Measurements from ENCODE around the gene TRMT61B. TPM values are rescaled to one million over a fixed set of nuclear protein-coding genes. Genes with fewer than 3 reads are reported as not detected.

TRMT61B gene
- total RNA-seq, 1 experiment from 2014 or later, result 24.0 TPM

DNA sequence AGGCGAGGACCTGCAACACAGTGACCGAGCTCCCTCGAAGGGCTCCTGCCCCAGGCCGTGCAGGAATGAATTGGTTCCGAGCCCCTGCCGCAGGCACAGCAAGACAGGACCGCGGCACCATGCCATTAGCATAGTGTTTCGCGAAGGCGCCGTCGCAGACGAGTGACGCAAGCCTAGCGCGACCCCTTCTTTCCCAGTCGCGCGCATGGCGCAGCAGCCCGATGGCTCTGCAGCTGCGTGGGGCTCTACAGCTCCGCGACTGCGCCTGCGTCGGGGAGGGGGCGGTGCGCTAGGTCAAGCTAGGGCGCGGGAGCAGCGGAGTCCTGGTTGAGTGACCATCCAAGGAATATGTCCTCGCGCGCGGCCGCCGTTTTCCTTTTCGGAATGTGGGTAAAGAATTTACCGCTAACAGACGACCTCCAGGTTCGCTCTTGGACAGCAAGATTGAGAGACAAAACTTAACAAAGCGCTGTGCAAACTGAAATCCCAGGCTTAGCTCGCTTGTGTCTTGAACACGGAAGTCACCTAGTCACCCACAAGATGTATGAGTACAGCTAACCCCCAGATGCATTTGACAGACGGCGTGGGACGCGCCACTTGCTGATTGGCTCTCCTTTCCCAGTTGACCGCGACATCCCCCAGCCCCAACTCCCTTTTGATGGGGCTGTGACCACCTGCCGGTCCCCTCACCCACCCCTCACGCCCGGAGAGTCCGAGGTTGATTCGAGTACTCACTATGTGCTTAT is at the start of gene TRMT61B (continued):
- TF ChIP-seq, protein P1, sequence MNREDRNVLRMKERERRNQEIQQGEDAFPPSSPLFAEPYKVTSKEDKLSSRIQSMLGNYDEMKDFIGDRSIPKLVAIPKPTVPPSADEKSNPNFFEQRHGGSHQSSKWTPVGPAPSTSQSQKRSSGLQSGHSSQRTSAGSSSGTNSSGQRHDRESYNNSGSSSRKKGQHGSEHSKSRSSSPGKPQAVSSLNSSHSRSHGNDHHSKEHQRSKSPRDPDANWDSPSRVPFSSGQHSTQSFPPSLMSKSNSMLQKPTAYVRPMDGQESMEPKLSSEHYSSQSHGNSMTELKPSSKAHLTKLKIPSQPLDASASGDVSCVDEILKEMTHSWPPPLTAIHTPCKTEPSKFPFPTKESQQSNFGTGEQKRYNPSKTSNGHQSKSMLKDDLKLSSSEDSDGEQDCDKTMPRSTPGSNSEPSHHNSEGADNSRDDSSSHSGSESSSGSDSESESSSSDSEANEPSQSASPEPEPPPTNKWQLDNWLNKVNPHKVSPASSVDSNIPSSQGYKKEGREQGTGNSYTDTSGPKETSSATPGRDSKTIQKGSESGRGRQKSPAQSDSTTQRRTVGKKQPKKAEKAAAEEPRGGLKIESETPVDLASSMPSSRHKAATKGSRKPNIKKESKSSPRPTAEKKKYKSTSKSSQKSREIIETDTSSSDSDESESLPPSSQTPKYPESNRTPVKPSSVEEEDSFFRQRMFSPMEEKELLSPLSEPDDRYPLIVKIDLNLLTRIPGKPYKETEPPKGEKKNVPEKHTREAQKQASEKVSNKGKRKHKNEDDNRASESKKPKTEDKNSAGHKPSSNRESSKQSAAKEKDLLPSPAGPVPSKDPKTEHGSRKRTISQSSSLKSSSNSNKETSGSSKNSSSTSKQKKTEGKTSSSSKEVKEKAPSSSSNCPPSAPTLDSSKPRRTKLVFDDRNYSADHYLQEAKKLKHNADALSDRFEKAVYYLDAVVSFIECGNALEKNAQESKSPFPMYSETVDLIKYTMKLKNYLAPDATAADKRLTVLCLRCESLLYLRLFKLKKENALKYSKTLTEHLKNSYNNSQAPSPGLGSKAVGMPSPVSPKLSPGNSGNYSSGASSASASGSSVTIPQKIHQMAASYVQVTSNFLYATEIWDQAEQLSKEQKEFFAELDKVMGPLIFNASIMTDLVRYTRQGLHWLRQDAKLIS (CRISPR knock-in tag; IDR thresholded peaks at IDR 0.05; ENCODE audit: borderline replicate concordance), result no peak; the same call in 1 of the 2 replicates
- no peak for TF ChIP-seq ZNF416 (CRISPR knock-in tag; IDR thresholded peaks at IDR 0.05)
- no peak for TF ChIP-seq ZNF121 (CRISPR knock-in tag; IDR thresholded peaks at IDR 0.05)
- TF ChIP-seq, protein P2, sequence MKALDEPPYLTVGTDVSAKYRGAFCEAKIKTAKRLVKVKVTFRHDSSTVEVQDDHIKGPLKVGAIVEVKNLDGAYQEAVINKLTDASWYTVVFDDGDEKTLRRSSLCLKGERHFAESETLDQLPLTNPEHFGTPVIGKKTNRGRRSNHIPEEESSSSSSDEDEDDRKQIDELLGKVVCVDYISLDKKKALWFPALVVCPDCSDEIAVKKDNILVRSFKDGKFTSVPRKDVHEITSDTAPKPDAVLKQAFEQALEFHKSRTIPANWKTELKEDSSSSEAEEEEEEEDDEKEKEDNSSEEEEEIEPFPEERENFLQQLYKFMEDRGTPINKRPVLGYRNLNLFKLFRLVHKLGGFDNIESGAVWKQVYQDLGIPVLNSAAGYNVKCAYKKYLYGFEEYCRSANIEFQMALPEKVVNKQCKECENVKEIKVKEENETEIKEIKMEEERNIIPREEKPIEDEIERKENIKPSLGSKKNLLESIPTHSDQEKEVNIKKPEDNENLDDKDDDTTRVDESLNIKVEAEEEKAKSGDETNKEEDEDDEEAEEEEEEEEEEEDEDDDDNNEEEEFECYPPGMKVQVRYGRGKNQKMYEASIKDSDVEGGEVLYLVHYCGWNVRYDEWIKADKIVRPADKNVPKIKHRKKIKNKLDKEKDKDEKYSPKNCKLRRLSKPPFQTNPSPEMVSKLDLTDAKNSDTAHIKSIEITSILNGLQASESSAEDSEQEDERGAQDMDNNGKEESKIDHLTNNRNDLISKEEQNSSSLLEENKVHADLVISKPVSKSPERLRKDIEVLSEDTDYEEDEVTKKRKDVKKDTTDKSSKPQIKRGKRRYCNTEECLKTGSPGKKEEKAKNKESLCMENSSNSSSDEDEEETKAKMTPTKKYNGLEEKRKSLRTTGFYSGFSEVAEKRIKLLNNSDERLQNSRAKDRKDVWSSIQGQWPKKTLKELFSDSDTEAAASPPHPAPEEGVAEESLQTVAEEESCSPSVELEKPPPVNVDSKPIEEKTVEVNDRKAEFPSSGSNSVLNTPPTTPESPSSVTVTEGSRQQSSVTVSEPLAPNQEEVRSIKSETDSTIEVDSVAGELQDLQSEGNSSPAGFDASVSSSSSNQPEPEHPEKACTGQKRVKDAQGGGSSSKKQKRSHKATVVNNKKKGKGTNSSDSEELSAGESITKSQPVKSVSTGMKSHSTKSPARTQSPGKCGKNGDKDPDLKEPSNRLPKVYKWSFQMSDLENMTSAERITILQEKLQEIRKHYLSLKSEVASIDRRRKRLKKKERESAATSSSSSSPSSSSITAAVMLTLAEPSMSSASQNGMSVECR (CRISPR knock-in tag; IDR thresholded peaks at IDR 0.05; ENCODE audit: borderline replicate concordance), result peak; percentile 92
- TF ChIP-seq, protein P3, sequence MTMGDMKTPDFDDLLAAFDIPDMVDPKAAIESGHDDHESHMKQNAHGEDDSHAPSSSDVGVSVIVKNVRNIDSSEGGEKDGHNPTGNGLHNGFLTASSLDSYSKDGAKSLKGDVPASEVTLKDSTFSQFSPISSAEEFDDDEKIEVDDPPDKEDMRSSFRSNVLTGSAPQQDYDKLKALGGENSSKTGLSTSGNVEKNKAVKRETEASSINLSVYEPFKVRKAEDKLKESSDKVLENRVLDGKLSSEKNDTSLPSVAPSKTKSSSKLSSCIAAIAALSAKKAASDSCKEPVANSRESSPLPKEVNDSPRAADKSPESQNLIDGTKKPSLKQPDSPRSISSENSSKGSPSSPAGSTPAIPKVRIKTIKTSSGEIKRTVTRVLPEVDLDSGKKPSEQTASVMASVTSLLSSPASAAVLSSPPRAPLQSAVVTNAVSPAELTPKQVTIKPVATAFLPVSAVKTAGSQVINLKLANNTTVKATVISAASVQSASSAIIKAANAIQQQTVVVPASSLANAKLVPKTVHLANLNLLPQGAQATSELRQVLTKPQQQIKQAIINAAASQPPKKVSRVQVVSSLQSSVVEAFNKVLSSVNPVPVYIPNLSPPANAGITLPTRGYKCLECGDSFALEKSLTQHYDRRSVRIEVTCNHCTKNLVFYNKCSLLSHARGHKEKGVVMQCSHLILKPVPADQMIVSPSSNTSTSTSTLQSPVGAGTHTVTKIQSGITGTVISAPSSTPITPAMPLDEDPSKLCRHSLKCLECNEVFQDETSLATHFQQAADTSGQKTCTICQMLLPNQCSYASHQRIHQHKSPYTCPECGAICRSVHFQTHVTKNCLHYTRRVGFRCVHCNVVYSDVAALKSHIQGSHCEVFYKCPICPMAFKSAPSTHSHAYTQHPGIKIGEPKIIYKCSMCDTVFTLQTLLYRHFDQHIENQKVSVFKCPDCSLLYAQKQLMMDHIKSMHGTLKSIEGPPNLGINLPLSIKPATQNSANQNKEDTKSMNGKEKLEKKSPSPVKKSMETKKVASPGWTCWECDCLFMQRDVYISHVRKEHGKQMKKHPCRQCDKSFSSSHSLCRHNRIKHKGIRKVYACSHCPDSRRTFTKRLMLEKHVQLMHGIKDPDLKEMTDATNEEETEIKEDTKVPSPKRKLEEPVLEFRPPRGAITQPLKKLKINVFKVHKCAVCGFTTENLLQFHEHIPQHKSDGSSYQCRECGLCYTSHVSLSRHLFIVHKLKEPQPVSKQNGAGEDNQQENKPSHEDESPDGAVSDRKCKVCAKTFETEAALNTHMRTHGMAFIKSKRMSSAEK (CRISPR knock-in tag; IDR thresholded peaks at IDR 0.05; ENCODE audit: borderline replicate concordance), result no peak
- TF ChIP-seq, protein P4, sequence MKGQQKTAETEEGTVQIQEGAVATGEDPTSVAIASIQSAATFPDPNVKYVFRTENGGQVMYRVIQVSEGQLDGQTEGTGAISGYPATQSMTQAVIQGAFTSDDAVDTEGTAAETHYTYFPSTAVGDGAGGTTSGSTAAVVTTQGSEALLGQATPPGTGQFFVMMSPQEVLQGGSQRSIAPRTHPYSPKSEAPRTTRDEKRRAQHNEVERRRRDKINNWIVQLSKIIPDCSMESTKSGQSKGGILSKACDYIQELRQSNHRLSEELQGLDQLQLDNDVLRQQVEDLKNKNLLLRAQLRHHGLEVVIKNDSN (CRISPR knock-in tag; IDR thresholded peaks at IDR 0.05), result peak; percentile 48; the same call in 1 of the 2 replicates
- TF ChIP-seq ZNF671 (CRISPR knock-in tag; IDR thresholded peaks at IDR 0.05), result no peak
- TF ChIP-seq, protein P5, sequence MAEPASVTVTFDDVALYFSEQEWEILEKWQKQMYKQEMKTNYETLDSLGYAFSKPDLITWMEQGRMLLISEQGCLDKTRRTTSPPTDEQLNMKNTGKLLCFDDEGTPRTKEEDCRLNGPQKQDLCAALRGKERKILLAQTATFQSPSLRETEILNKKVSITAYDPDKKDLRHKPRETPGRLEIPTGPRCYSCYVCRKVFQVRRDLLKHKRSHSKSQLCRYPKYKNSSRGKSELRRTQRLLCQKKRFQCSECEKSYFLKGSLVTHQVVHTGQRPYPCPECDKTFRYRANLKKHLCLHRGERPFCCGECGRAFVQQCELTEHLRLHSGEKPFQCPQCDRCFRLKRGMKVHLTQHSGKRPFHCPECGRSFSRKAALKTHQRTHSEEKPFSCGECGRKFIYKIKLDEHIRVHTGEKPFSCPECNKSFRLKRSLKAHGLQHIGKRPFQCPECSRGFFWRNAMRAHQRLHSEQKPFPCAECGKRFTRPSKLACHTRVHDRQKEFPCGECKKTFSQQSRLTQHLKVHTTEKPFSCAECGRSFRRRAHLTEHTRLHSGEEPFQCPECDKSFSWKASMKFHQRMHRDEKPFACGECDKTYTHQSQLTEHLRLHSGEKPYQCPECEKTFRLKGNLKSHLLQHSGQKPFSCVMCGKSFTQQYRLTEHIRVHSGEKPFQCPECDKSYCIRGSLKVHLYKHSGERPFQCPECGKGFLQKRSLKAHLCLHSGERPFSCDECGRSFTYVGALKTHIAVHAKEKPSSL (CRISPR knock-in tag; conservative IDR thresholded peaks at IDR 0.05), result no peak
- TF ChIP-seq, protein P6, sequence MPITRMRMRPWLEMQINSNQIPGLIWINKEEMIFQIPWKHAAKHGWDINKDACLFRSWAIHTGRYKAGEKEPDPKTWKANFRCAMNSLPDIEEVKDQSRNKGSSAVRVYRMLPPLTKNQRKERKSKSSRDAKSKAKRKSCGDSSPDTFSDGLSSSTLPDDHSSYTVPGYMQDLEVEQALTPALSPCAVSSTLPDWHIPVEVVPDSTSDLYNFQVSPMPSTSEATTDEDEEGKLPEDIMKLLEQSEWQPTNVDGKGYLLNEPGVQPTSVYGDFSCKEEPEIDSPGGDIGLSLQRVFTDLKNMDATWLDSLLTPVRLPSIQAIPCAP (CRISPR knock-in tag; IDR thresholded peaks at IDR 0.05), result no peak
- TF ChIP-seq, protein P7, sequence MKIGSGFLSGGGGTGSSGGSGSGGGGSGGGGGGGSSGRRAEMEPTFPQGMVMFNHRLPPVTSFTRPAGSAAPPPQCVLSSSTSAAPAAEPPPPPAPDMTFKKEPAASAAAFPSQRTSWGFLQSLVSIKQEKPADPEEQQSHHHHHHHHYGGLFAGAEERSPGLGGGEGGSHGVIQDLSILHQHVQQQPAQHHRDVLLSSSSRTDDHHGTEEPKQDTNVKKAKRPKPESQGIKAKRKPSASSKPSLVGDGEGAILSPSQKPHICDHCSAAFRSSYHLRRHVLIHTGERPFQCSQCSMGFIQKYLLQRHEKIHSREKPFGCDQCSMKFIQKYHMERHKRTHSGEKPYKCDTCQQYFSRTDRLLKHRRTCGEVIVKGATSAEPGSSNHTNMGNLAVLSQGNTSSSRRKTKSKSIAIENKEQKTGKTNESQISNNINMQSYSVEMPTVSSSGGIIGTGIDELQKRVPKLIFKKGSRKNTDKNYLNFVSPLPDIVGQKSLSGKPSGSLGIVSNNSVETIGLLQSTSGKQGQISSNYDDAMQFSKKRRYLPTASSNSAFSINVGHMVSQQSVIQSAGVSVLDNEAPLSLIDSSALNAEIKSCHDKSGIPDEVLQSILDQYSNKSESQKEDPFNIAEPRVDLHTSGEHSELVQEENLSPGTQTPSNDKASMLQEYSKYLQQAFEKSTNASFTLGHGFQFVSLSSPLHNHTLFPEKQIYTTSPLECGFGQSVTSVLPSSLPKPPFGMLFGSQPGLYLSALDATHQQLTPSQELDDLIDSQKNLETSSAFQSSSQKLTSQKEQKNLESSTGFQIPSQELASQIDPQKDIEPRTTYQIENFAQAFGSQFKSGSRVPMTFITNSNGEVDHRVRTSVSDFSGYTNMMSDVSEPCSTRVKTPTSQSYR (CRISPR knock-in tag; IDR thresholded peaks at IDR 0.05), result no peak
- 0 out of 2 replicates have a peak, but pooled peaks have one; percentile 48 for TF ChIP-seq ESRRA (CRISPR knock-in tag; IDR thresholded peaks at IDR 0.05; ENCODE audit: borderline replicate concordance)
- TF ChIP-seq, protein P8, sequence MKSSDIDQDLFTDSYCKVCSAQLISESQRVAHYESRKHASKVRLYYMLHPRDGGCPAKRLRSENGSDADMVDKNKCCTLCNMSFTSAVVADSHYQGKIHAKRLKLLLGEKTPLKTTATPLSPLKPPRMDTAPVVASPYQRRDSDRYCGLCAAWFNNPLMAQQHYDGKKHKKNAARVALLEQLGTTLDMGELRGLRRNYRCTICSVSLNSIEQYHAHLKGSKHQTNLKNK (CRISPR knock-in tag; IDR thresholded peaks at IDR 0.05), result no peak
- TF ChIP-seq, protein P9, sequence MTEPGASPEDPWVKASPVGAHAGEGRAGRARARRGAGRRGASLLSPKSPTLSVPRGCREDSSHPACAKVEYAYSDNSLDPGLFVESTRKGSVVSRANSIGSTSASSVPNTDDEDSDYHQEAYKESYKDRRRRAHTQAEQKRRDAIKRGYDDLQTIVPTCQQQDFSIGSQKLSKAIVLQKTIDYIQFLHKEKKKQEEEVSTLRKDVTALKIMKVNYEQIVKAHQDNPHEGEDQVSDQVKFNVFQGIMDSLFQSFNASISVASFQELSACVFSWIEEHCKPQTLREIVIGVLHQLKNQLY (CRISPR knock-in tag; IDR thresholded peaks at IDR 0.05), result no peak
- TF ChIP-seq FOXP1 (CRISPR knock-in tag; IDR thresholded peaks at IDR 0.05; ENCODE audit: borderline replicate concordance), result peak; percentile 90; the same call in 1 of the 2 replicates
- peak; percentile 15; the same call in 1 of the 2 replicates for TF ChIP-seq NFE2L1 (CRISPR knock-in tag; IDR thresholded peaks at IDR 0.05)
- TF ChIP-seq ZBTB21 (CRISPR knock-in tag; IDR thresholded peaks at IDR 0.05; ENCODE audit: borderline replicate concordance), result no peak
